Measurements from ENCODE around the gene SLC30A1. TPM values are rescaled to one million over a fixed set of nuclear protein-coding genes. Genes with fewer than 3 reads are reported as not detected.
"Not testable (repeated sequence)": the region's sequence is repeated elsewhere in the genome, so short reads cannot be mapped to it uniquely, and the experiment has no call there.

The SLC30A1 gene
- total RNA-seq, 2 experiments from 2014 or later = 2.9 to 4.5 TPM

- peaks cover 20% of the 10 kb centered on the region for H3K36me3 Mint-ChIP-seq (ENCODE audit: low read depth)
- no peaks in the 10 kb centered on the region for H3K27me3 Mint-ChIP-seq
- H3K9me3 Mint-ChIP-seq (ENCODE audit: low read depth) = no peaks in the 10 kb centered on the region
- H3K4me3 Mint-ChIP-seq = peak overlapping the region; percentile 89
- peaks cover 38% of the 10 kb centered on the region for H3K4me1 Mint-ChIP-seq
- peak overlapping the region; percentile 85 for H3K27ac Mint-ChIP-seq
- DNase-seq (peak; percentile 84), ATAC-seq (peak; percentile 51)
- ChIA-PET POLR2A (interaction anchor here (1.0 to 1.6 kb wide), 2 partner anchors 50 to 63 kb away, joined by 4 to 5 read pairs; no protein-coding TSS in a partner anchor), CTCF (interaction anchor here (0.9 to 1.3 kb wide), 10 partner anchors 8 to 252 kb away, joined by 3 to 7 read pairs (median 4); partner anchors contain the start of gene TRAF5)
- intact Hi-C loops (cut with DNase I, micrococcal nuclease) = loop anchor here (1.0 to 10.0 kb wide), 10 partner anchors 47 to 1251 kb away; partner anchors contain the start of genes TRAF5 (in 2 of the 2), DTL (in 1 of the 2), HHAT (in 1 of the 2) and INTS7 (in 1 of the 2)
Measured at GRCh38 chr1:211577819-211578639, 932 bp downstream of the SLC30A1 start.

- POLR2A ChIA-PET = no interaction called here
- CTCF ChIA-PET = interaction anchor here (1.2 to 1.3 kb wide), 2 partner anchors 15 to 78 kb away, joined by 3 to 4 read pairs; no protein-coding TSS in a partner anchor
- H3K36me3 Mint-ChIP-seq (ENCODE audit: low read depth) = peaks cover 22% of the 10 kb centered on the region
Measured at GRCh38 chr1:211577277-211577818, 1.6 kb downstream of the SLC30A1 start.

DNA sequence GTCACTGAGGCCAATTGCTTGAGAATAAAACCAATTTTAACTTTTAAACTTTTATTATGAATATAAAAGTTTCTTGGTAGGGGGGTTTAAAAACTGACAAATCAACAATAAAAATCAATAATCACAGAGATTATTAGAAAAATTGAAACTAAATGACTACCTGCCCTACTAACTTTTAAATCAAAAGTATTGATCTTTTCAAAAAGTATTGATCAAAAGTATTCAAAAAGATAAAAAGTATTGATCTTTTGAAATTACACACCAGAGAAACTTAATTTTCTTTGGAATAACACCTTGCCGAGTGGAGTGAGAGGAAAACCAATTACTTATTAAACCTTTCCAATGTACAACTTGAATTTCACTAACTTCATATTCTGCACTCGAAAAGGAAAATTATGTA, 2.2 kb downstream of the SLC30A1 start:
- ChIA-PET CTCF (interaction anchor here (1.2 to 1.3 kb wide), 2 partner anchors 14 to 79 kb away, joined by 3 to 4 read pairs; no protein-coding TSS in a partner anchor), POLR2A (no interaction called here)
- no peak for DNase-seq
- intact Hi-C loops (cut with DNase I, micrococcal nuclease) = loop anchor here (1.0 to 10.0 kb wide), 7 partner anchors 48 to 1249 kb away; partner anchors contain the start of genes TRAF5 (in 2 of the 2), DTL (in 1 of the 2), HHAT (in 1 of the 2) and INTS7 (in 1 of the 2)
- no peaks in the 10 kb centered on the region for H3K9me3 Mint-ChIP-seq (ENCODE audit: low read depth)
- H3K4me1 Mint-ChIP-seq = peaks cover 44% of the 10 kb centered on the region
- ATAC-seq = no peak
- H3K27me3 Mint-ChIP-seq = no peaks in the 10 kb centered on the region
- H3K27ac Mint-ChIP-seq = no peak overlapping the region
- H3K4me3 Mint-ChIP-seq = peak overlapping the region; percentile 89
- peaks cover 22% of the 10 kb centered on the region for H3K36me3 Mint-ChIP-seq (ENCODE audit: low read depth)

More at GRCh38 chr1:211577277-211577818, 1.6 kb downstream of the SLC30A1 start:
- H3K4me1 Mint-ChIP-seq = peaks cover 43% of the 10 kb centered on the region
- peak overlapping the region; percentile 89 for H3K4me3 Mint-ChIP-seq
- H3K27me3 Mint-ChIP-seq = no peaks in the 10 kb centered on the region
- peak overlapping the region; percentile 10 for H3K27ac Mint-ChIP-seq
- no peak for ATAC-seq
- intact Hi-C loops (cut with DNase I, micrococcal nuclease) = loop anchor here (1.0 to 10.0 kb wide), 7 partner anchors 47 to 1250 kb away; partner anchors contain the start of genes TRAF5 (in 2 of the 2), DTL (in 1 of the 2), HHAT (in 1 of the 2) and INTS7 (in 1 of the 2)
- H3K9me3 Mint-ChIP-seq (ENCODE audit: low read depth) = no peaks in the 10 kb centered on the region
- no peak for DNase-seq

DNA sequence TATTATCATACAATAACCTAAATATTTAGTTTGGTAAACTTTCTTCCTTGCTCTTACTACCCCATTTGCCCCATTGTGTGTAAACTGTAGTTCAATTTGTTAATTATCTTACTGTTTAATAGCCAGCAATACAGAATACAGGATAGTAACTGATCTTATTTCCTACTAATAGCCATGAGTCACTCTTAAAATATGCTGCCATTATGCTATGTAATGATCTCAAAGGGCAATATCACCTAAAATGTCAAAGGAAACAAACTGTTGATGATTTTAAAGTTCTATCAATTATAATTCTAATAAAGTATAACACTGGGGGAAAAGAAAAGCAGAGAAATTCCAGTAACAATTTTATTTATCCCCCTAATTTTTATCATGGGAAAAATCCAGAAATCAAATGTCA, 4.3 kb downstream of the SLC30A1 start:
- intact Hi-C loops (cut with DNase I, micrococcal nuclease) = loop anchor here (5.0 to 10.0 kb wide), 4 partner anchors 247 to 1247 kb away; partner anchors contain the start of genes TRAF5 (in 2 of the 2), DTL (in 1 of the 2), HHAT (in 1 of the 2) and INTS7 (in 1 of the 2)
- Mint-ChIP-seq H3K27me3 (no peaks in the 10 kb centered on the region), H3K4me1 (peaks cover 51% of the 10 kb centered on the region), H3K9me3 (ENCODE audit: low read depth) (no peaks in the 10 kb centered on the region), H3K4me3 (no peak overlapping the region), H3K36me3 (ENCODE audit: low read depth) (peaks cover 24% of the 10 kb centered on the region), H3K27ac (no peak overlapping the region)
- DNase-seq = no peak
- no peak for ATAC-seq
- POLR2A ChIA-PET = no interaction called here
- CTCF ChIA-PET = interaction anchor here (1.1 to 1.7 kb wide), 2 partner anchors 78 to 83 kb away, joined by 3 to 7 read pairs; no protein-coding TSS in a partner anchor

GRCh38 chr1:211571998-211572397, 7.0 kb downstream of the SLC30A1 start:
- Mint-ChIP-seq H3K9me3 (ENCODE audit: low read depth) (no peaks in the 10 kb centered on the region), H3K27me3 (no peaks in the 10 kb centered on the region), H3K4me1 (peaks cover 55% of the 10 kb centered on the region), H3K4me3 (no peak overlapping the region), H3K36me3 (ENCODE audit: low read depth) (peaks cover 23% of the 10 kb centered on the region), H3K27ac (no peak overlapping the region)
- ATAC-seq (peak; percentile 56), DNase-seq (no peak)
- intact Hi-C loops (cut with DNase I, micrococcal nuclease) = loop anchor here in 1 of 2 experiments (10.0 kb wide), 1 partner anchor 843 kb away; the partner anchor contains the start of gene PACC1
- ChIA-PET POLR2A (no interaction called here), CTCF (interaction anchor here (1.8 kb wide), 1 partner anchor 23 kb away, joined by 4 read pairs; no protein-coding TSS in a partner anchor)

- not testable (repeated sequence) for H3K27me3 Mint-ChIP-seq; H3K27ac Mint-ChIP-seq; H3K4me3 Mint-ChIP-seq; H3K9me3 Mint-ChIP-seq (ENCODE audit: low read depth)
- peak; percentile 55 for ATAC-seq
- ChIA-PET POLR2A (interaction anchor here (0.7 kb wide), 1 partner anchor 13 kb away, joined by 3 read pairs; no protein-coding TSS in a partner anchor), CTCF (interaction anchor here (1.2 kb wide), 2 partner anchors 8 to 56 kb away, joined by 4 read pairs; partner anchors contain the start of gene SLC30A1)
- intact Hi-C loops (cut with DNase I, micrococcal nuclease) = loop anchor here in 1 of 2 experiments (10.0 kb wide), 1 partner anchor 844 kb away; the partner anchor contains the start of gene PACC1
- peaks cover 14% of the 10 kb centered on the region for H3K36me3 Mint-ChIP-seq (ENCODE audit: low read depth)
- peaks cover 49% of the 10 kb centered on the region for H3K4me1 Mint-ChIP-seq
- DNase-seq = peak; percentile 12
Measured at GRCh38 chr1:211570378-211570777, 8.6 kb downstream of the SLC30A1 start.

- CTCF ChIA-PET = interaction anchor here (0.7 kb wide), 1 partner anchor 341 kb away, joined by 3 read pairs; no protein-coding TSS in a partner anchor
- peaks cover under 1% of the 10 kb centered on the region for H3K36me3 Mint-ChIP-seq (ENCODE audit: low read depth)
- DNase-seq (peak; percentile 25), ATAC-seq (peak; percentile 89)
- intact Hi-C loops (cut with DNase I, micrococcal nuclease) = no loop called here
- no peak overlapping the region for H3K4me3 Mint-ChIP-seq
- H3K27me3 Mint-ChIP-seq = no peaks in the 10 kb centered on the region
- H3K4me1 Mint-ChIP-seq = peaks cover 24% of the 10 kb centered on the region
- no peaks in the 10 kb centered on the region for H3K9me3 Mint-ChIP-seq (ENCODE audit: low read depth)
- no peak overlapping the region for H3K27ac Mint-ChIP-seq
- POLR2A ChIA-PET = no interaction called here
Measured at GRCh38 chr1:211566431-211567025, 12.4 kb downstream of the SLC30A1 start.

GRCh38 chr1:211564084-211564483, 14.9 kb downstream of the SLC30A1 start:
- Mint-ChIP-seq H3K27me3 (no peaks in the 10 kb centered on the region), H3K27ac (no peak overlapping the region), H3K4me3 (no peak overlapping the region), H3K9me3 (ENCODE audit: low read depth) (no peaks in the 10 kb centered on the region), H3K36me3 (ENCODE audit: low read depth) (no peaks in the 10 kb centered on the region), H3K4me1 (peaks cover 12% of the 10 kb centered on the region)
- CTCF ChIA-PET = no interaction called here
- intact Hi-C loops (cut with DNase I, micrococcal nuclease) = no loop called here
- POLR2A ChIA-PET = no interaction called here
- ATAC-seq = no peak
- DNase-seq = no peak

DNA sequence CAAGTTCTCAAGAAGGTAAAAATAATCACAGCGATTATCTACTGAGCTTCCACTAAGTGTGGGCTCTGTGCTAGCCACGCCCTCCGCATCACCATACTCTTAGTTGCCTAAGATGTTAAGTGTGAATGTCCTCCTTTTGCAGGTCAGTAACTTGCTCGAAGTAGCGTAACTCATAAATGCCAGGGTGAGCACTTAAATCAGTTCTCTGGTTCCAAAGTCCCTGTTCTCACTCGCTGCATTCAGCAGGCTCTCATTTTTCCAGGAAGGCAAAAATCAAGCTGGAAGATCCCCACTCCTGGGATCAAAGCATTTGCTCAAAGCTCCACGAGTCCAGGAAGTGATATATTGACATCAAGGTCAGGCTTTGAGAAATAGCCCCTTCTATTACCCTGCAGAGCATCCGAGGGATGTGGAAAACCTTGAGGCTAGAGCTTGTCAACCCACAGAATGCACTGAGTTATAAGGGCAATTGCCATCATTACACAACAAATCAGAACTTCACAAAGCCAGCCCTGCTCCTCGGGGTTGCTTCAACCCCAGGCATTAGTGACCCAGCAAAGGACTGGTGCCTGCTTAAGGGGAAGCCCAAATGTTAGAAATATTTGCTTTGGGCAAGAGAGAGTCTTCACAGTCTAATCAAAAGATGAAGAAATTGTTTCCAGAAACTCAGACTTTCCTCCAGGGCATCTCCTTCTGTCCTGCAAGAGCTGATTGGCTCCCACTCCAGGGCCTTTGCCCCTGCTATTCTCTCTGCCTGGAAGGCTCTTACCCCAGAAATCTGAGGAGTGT, 19.5 kb downstream of the SLC30A1 start:
- no peaks in the 10 kb centered on the region for H3K4me1 Mint-ChIP-seq
- ChIA-PET POLR2A (no interaction called here), CTCF (interaction anchor here (0.6 kb wide), 2 partner anchors 96 to 1120 kb away, joined by 3 read pairs; no protein-coding TSS in a partner anchor)
- H3K9me3 Mint-ChIP-seq (ENCODE audit: low read depth) = no peaks in the 10 kb centered on the region
- H3K4me3 Mint-ChIP-seq = no peak overlapping the region
- no peaks in the 10 kb centered on the region for H3K36me3 Mint-ChIP-seq (ENCODE audit: low read depth)
- intact Hi-C loops (cut with DNase I, micrococcal nuclease) = no loop called here
- no peak overlapping the region for H3K27ac Mint-ChIP-seq
- no peak for ATAC-seq
- no peak for DNase-seq
- H3K27me3 Mint-ChIP-seq = peaks cover 2% of the 10 kb centered on the region

DNA sequence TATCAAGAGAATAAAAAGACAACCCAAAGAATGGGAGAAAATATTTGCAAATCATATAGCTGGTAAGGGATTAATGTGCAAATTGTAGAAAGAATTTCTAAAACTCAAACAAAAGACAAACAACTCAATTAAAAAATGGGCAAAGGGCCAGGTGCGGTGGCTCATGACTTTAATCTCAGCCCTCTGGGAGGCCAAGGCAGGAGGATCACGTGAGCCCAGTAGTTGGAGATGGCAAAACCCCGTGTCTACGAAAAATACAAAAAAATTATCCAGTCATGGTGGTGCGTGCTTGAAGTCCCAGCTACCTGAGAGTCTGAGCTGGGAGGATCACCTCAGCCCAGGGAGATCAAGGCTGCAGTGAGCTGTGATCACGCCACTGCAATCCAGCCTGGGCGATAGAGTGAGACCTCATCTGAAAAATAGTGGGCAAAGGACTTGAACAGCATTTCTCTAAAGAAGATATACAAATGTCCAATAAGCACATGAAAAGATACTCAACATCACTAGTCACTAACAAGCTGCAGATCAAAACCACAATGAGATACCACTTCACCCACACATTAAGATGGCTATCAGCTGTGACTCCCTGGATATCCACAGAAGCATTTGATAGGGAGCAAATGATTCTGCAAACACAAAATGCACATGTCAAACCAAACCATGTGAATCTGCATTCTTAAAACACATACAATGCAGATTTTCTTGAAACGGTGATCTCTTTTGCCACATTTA, 20.9 kb downstream of the SLC30A1 start:
- CTCF ChIA-PET = interaction anchor here (0.7 to 1.0 kb wide), 3 partner anchors 10 to 97 kb away, joined by 3 read pairs; no protein-coding TSS in a partner anchor
- DNase-seq (no peak), ATAC-seq (no peak)
- no peaks in the 10 kb centered on the region for H3K4me1 Mint-ChIP-seq
- intact Hi-C loops (cut with DNase I, micrococcal nuclease) = no loop called here
- POLR2A ChIA-PET = no interaction called here
- H3K36me3 Mint-ChIP-seq (ENCODE audit: low read depth) = no peaks in the 10 kb centered on the region
- H3K27ac Mint-ChIP-seq = no peak overlapping the region
- H3K27me3 Mint-ChIP-seq = peaks cover 2% of the 10 kb centered on the region
- no peak overlapping the region for H3K4me3 Mint-ChIP-seq
- no peaks in the 10 kb centered on the region for H3K9me3 Mint-ChIP-seq (ENCODE audit: low read depth)

All from activated CD4-positive, alpha-beta T cell treated with anti-CD3 and anti-CD28 coated beads for 36 hours (primary cell).